Nephron progenitor cell (in vitro differentiated cells): ENCODE results near the gene ARHGAP40.

ENCODE experiments used
- DNase-seq: peaks from one replicate; pipeline ENCODE4 v3.0.0; 2021
- H3K27ac Mint-ChIP-seq: 2 replicates; pipeline ENCODE4 v1.8.0; 2021; ENCODE audit warnings: mild to moderate bottlenecking, moderate library complexity, mixed read lengths
- H3K27me3 Mint-ChIP-seq: 2 replicates; pipeline ENCODE4 v1.8.0; 2021; ENCODE audit warnings: mild to moderate bottlenecking, low read depth, mixed read lengths; ENCODE audit not compliant: poor library complexity
- H3K36me3 Mint-ChIP-seq: 2 replicates; pipeline ENCODE4 v1.8.0; 2021; ENCODE audit warnings: low read depth, mixed read lengths
- H3K4me1 Mint-ChIP-seq: 2 replicates; pipeline ENCODE4 v1.8.0; 2021; ENCODE audit warnings: mixed read lengths
- H3K4me3 Mint-ChIP-seq: 2 replicates; pipeline ENCODE4 v1.8.0; 2021; ENCODE audit warnings: mild to moderate bottlenecking, moderate library complexity, mixed read lengths
- H3K9me3 Mint-ChIP-seq: 2 replicates; pipeline ENCODE4 v1.8.0; 2021; ENCODE audit warnings: mild to moderate bottlenecking, moderate library complexity, mixed read lengths
- TF ChIP-seq, protein P1 (sequence below): fragments of 200-600 bp; sonication (generic); IDR thresholded peaks from 2 replicates; pipeline ENCODE4 v1.5.0; 2021; ENCODE audit warnings: antibody characterized with exemption

Gene ARHGAP40

DNA sequence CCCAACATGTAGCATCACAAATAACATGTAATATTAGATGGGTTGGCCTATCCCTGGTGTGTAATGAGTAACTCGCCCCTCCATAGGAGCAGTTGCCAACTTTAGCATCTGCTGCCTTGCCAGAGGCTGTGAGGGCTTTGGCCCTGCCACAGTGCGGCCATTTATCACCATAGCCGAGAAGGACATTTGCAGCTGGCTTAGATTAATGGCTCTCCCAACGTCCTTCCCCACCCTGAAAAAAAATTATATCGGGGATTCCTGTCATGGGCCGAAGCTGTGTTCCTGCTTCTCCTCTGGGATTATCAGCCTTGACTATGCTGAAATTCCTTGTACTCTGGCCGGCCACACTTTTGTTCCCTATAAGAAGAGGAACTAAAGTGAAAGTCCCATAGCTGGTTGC, 28.2 kb upstream of the ARHGAP40 start:
- H3K9me3 Mint-ChIP-seq: no peaks in the 10 kb centered on the region
- peaks cover 46% of the 10 kb centered on the region for H3K36me3 Mint-ChIP-seq
- peak overlapping the region; percentile 36 for H3K27ac Mint-ChIP-seq
- TF ChIP-seq, protein P1, sequence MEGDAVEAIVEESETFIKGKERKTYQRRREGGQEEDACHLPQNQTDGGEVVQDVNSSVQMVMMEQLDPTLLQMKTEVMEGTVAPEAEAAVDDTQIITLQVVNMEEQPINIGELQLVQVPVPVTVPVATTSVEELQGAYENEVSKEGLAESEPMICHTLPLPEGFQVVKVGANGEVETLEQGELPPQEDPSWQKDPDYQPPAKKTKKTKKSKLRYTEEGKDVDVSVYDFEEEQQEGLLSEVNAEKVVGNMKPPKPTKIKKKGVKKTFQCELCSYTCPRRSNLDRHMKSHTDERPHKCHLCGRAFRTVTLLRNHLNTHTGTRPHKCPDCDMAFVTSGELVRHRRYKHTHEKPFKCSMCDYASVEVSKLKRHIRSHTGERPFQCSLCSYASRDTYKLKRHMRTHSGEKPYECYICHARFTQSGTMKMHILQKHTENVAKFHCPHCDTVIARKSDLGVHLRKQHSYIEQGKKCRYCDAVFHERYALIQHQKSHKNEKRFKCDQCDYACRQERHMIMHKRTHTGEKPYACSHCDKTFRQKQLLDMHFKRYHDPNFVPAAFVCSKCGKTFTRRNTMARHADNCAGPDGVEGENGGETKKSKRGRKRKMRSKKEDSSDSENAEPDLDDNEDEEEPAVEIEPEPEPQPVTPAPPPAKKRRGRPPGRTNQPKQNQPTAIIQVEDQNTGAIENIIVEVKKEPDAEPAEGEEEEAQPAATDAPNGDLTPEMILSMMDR: no peak
- H3K27me3 Mint-ChIP-seq: no peaks in the 10 kb centered on the region
- H3K4me3 Mint-ChIP-seq: no peak overlapping the region
- no peak for DNase-seq
- H3K4me1 Mint-ChIP-seq: no peaks in the 10 kb centered on the region

DNA sequence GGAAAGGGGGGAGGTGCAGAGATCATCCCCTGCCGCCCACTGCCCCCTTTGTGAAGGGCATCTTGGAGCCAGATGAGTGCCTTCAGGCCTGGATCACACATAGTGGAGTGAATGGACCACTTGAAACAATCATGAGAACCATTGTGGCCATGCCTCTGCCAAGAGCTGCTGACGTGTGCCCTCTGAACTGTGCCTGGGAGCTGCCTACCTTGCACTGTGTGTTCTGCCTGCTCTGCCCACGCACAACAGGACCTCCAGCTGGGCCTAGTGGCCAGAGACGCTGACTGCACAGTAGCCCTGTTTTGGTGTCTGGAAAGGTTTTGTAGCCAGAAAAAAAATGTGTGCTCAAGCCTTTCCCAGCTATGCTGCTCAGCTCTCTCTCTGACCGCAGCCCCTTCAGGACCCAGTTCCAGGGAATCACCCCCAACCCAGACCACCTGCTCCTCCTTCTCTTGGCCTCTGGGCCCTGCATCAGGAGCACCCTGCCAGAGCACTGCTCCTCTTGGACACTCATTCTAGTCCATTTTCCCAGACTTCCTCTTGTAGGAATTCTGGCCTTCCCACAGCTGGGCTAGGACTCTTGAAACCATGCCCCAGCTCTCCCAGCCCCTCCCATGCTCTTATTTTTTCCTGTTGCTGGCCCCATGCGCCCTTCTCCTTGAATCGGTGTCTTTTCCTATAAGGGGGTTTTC, 22.2 kb upstream of the ARHGAP40 start:
- Mint-ChIP-seq H3K9me3 (no peaks in the 10 kb centered on the region), H3K27ac (no peak overlapping the region), H3K27me3 (peaks cover 5% of the 10 kb centered on the region), H3K4me1 (peaks cover 17% of the 10 kb centered on the region), H3K4me3 (no peak overlapping the region), H3K36me3 (peaks cover 24% of the 10 kb centered on the region)
- DNase-seq: no peak
- TF ChIP-seq, protein P1: no peak

DNA sequence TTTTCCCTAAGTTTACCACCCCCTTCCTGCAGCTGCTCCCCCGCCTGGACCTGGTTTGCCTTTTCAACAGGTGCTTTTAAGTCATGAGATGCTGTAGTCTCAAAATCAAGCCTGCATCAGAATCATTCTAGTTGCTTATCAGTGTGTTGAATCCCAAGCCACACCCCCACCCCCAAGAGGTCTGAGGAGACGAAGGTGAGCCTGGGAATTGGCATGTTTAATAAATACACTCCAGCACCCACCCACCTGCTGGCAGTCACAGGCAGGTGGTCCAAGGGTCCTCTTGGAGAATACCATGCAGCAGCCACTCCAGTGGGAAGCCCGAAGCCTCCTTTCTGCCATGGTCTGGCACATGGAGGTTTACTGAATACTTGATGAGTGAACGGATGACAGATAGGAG, 21.7 kb upstream of the ARHGAP40 start:
- no peak for DNase-seq
- H3K4me1 Mint-ChIP-seq: peaks cover 17% of the 10 kb centered on the region
- no peaks in the 10 kb centered on the region for H3K9me3 Mint-ChIP-seq
- H3K27ac Mint-ChIP-seq: no peak overlapping the region
- peaks cover 5% of the 10 kb centered on the region for H3K27me3 Mint-ChIP-seq
- no peak overlapping the region for H3K4me3 Mint-ChIP-seq
- TF ChIP-seq, protein P1: no peak
- peaks cover 19% of the 10 kb centered on the region for H3K36me3 Mint-ChIP-seq

DNA sequence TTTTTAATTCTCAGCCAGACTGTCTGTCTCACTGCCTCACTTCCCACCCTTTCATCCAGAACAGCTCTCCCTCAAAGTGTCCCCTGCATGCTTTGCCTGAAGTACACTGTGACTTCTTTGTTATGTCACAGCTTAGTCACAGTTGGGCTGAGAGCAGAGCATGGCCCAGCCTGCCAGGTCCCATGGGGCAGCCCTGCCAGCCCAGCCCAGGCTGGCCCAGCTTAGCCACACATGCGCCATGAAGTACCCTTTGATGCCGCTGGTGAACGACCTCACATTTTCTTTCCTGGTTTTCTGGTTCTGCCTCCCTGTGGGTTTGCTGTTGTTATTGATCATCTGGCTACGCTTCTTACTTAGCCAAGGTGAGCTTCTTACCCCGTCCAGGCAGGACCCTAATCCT, 20.6 kb upstream of the ARHGAP40 start, which contains the start of gene ADIG:
Gene ADIG, plus strand, starts transcription at position 185 of the 400 bp plus-strand sequence. Its CDS starts 54 bp downstream, at position 239.
- Mint-ChIP-seq H3K27me3 (peaks cover 5% of the 10 kb centered on the region), H3K36me3 (peaks cover 10% of the 10 kb centered on the region), H3K9me3 (no peaks in the 10 kb centered on the region), H3K4me3 (no peak within 1 kb of the TSS), H3K4me1 (peaks cover 17% of the 10 kb centered on the region), H3K27ac (peak within 1 kb of the TSS; percentile 84)
- TF ChIP-seq, protein P1: no peak
- no peak for DNase-seq

DNA sequence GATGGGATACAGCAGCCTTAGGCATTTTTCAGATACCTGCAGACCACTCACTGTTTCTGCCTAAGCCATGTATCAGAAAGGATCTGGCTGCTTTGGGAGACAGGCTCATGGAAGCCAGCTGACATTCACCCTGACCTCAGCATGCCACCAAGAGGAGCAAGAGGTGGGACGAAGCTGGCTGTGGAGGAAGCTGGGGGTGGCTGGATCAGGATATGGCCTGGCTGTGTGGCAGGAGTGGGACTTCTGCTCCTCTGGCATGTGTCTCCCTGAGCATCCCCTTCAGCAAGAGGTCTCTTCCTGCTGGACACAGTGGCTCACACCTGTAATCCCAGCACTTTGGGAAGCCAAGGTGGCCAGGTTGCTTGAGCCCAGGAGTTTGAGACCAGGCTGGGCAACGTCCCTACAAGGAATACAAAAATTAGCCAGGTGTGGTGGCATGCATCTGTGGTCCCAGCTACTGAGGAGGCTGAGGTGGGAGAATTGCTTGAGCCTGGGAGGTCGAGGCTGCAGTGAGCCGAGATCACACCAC, 19.7 kb upstream of the ARHGAP40 start:
- H3K9me3 Mint-ChIP-seq: no peaks in the 10 kb centered on the region
- H3K4me1 Mint-ChIP-seq: peaks cover 17% of the 10 kb centered on the region
- no peak overlapping the region for H3K4me3 Mint-ChIP-seq
- TF ChIP-seq, protein P1: no peak
- H3K27me3 Mint-ChIP-seq: peaks cover 5% of the 10 kb centered on the region
- no peak overlapping the region for H3K27ac Mint-ChIP-seq
- peaks cover 3% of the 10 kb centered on the region for H3K36me3 Mint-ChIP-seq
- no peak for DNase-seq

DNA sequence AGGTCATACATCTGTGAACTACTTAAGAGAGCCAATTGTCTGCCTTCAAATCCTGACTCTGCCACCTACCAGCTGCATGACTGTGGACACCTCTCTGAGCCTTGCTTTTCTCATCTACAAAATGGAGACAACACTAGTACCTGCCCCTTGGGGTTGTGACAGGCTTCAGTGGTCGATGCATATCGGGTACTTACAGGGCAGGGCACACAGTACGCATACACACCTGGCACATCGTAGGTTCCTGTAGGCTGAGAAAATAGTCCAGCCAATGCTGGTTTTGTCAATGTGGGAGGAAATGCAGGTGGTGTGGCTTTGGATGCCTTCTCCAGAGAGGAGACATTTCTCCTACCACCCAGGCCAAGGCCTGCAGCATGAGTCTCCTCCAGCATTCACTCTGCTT, 18.3 kb upstream of the ARHGAP40 start:
- Mint-ChIP-seq H3K36me3 (no peaks in the 10 kb centered on the region), H3K4me3 (no peak overlapping the region), H3K27me3 (peaks cover 5% of the 10 kb centered on the region), H3K9me3 (no peaks in the 10 kb centered on the region), H3K4me1 (peaks cover 17% of the 10 kb centered on the region), H3K27ac (no peak overlapping the region)
- TF ChIP-seq, protein P1: no peak
- DNase-seq: no peak
